ENCODE measurements around the gene SLC15A2. TPM values are rescaled to one million over a fixed set of nuclear protein-coding genes. Genes with fewer than 3 reads are reported as not detected.

The SLC15A2 gene
- total and polyA plus RNA-seq, 4 experiments from 2014 or later: 0.15 to 4.3 (median 1.3) TPM

- H3K4me3 Mint-ChIP-seq: no peak overlapping the region
- no peak overlapping the region for H3K27ac Mint-ChIP-seq
- no peaks in the 10 kb centered on the region for H3K4me1 Mint-ChIP-seq
- no peaks in the 10 kb centered on the region for H3K36me3 Mint-ChIP-seq
- peaks cover 0 to 12% (median 6%) of the 10 kb centered on the region in 8 donors for H3K9me3 Mint-ChIP-seq
- Histone ChIP-seq H3K4me1 (ENCODE audit: insufficient read depth, low read length) (no peaks in the 10 kb centered on the region), H3K27me3 (ENCODE audit: insufficient read depth, low read length) (no peaks in the 10 kb centered on the region), H3K36me3 (ENCODE audit: insufficient read depth, low read length) (no peaks in the 10 kb centered on the region), H3K27ac (ENCODE audit: low read depth, low read length) (no peak overlapping the region), H3K9me3 (ENCODE audit: control insufficient read depth in 1 of 2, low read length in 2 of 2) (no peaks in the 10 kb centered on the region), H3K4me3 (ENCODE audit: low read length in 2 of 2) (no peak overlapping the region)
- ChIA-PET CTCF (ENCODE audit: partially characterized antibody) (no interaction called here), POLR2A (ENCODE audit: partially characterized antibody) (no interaction called here)
- DNase-seq: no peak
- intact Hi-C loops (cut with micrococcal nuclease): no loop called here
- H3K27me3 Mint-ChIP-seq: peaks cover 3 to 7% of the 10 kb centered on the region in 2 donors
Measured at GRCh38 chr3:121970047-121970446, 75.8 kb downstream of the SLC15A2 start.

- Mint-ChIP-seq H3K9me3 (peaks cover 2 to 20% (median 10%) of the 10 kb centered on the region in 8 donors), H3K27me3 (peaks cover 0 to 2% of the 10 kb centered on the region in 2 donors), H3K4me3 (no peak overlapping the region), H3K4me1 (no peaks in the 10 kb centered on the region), H3K36me3 (no peaks in the 10 kb centered on the region), H3K27ac (no peak overlapping the region)
- H3K9me3 ChIP-seq (ENCODE audit: control insufficient read depth in 1 of 2, low read length in 2 of 2): no peaks in the 10 kb centered on the region
- H3K27me3 ChIP-seq (ENCODE audit: insufficient read depth, low read length): no peaks in the 10 kb centered on the region
- no peak for DNase-seq
- H3K36me3 ChIP-seq (ENCODE audit: insufficient read depth, low read length): no peaks in the 10 kb centered on the region
- POLR2A ChIA-PET (ENCODE audit: partially characterized antibody): no interaction called here
- intact Hi-C loops (cut with micrococcal nuclease): no loop called here
- no peak overlapping the region for H3K27ac ChIP-seq (ENCODE audit: low read depth, low read length)
- H3K4me3 ChIP-seq (ENCODE audit: low read length in 2 of 2): no peak overlapping the region
- CTCF ChIA-PET (ENCODE audit: partially characterized antibody): no interaction called here
- no peaks in the 10 kb centered on the region for H3K4me1 ChIP-seq (ENCODE audit: insufficient read depth, low read length)
Measured at GRCh38 chr3:121974601-121975111, 80.5 kb downstream of the SLC15A2 start.

DNA sequence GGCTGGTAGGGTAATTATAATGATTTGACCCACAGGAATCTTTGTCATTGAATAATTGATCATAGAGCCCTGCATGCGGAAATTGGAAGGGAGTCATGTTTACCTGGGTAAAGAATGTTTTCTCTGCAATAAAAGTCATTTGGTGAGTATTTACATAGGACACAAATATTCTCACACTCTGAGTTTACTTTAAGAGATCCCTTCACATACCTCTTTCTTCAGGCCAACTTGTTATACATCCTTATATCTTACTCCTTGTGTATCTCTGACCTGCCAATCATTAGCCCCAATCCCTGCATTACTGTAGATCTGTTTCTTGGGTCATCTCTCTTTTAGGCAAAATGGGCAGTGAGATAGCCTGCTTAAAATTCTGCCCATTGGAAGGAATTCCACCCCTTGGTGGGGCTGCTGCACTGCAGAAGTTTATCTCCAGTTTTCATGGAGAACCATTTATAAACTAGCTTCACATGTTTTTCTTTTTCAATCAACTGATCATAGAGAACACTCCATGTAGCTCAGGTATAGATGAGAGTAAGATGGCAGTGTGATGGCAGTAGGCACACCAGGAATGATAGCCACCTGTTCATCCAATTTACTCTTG lies 81.6 kb downstream of the SLC15A2 start:
- ChIA-PET CTCF (ENCODE audit: partially characterized antibody) (no interaction called here), POLR2A (ENCODE audit: partially characterized antibody) (no interaction called here)
- Mint-ChIP-seq H3K4me3 (no peak overlapping the region), H3K9me3 (peaks cover 2 to 20% (median 10%) of the 10 kb centered on the region in 8 donors), H3K27me3 (peaks cover 0 to 2% of the 10 kb centered on the region in 2 donors), H3K27ac (no peak overlapping the region), H3K4me1 (no peaks in the 10 kb centered on the region), H3K36me3 (no peaks in the 10 kb centered on the region)
- DNase-seq: no peak
- Histone ChIP-seq H3K27ac (ENCODE audit: low read depth, low read length) (no peak overlapping the region), H3K9me3 (ENCODE audit: control insufficient read depth in 1 of 2, low read length in 2 of 2) (no peaks in the 10 kb centered on the region), H3K4me3 (ENCODE audit: low read length in 2 of 2) (no peak overlapping the region), H3K36me3 (ENCODE audit: insufficient read depth, low read length) (no peaks in the 10 kb centered on the region), H3K4me1 (ENCODE audit: insufficient read depth, low read length) (no peaks in the 10 kb centered on the region), H3K27me3 (ENCODE audit: insufficient read depth, low read length) (no peaks in the 10 kb centered on the region)
- intact Hi-C loops (cut with micrococcal nuclease): no loop called here

DNA sequence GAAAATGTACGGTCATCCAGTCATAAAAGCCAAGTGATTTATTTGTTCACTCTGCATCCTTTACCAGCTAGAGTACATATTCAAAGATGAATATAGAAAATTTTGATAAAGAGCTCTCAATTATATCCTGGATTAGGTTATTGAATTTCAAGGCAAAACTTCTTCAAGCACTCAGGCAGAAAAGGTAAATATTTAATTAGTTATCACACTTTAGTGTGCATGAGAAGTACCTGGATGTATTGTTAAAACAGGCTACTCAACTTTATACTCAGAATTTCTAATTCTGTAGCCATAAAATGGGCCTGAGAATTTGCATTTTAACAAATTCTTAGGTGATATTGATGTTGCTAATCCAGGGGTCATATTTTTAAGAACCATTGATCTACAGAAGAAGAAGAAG lies 82.5 kb downstream of the SLC15A2 start:
- H3K9me3 Mint-ChIP-seq: peaks cover 2 to 20% (median 10%) of the 10 kb centered on the region in 8 donors
- ChIA-PET CTCF (ENCODE audit: partially characterized antibody) (no interaction called here), POLR2A (ENCODE audit: partially characterized antibody) (no interaction called here)

DNA sequence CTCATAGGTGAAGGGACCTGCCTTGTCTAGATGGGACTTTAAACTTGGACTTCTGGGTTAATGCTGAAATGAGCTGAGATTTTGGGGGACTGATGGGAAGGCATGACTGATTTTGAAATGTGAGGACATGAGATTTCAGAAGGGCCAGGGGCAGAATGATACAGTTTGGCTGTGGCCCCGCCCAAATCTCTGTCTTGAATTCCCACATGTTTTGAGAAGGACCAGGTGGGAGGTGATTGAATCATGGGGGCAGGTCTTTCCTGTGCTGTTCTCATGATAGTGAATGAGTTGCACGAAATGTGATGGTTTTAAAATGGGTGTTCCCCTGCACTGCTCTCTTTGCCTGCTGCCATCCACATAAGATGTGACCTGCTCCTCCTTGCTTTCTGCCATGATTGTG lies 85.0 kb downstream of the SLC15A2 start:
- ChIA-PET CTCF (ENCODE audit: partially characterized antibody) (no interaction called here), POLR2A (ENCODE audit: partially characterized antibody) (no interaction called here)
- H3K27ac Mint-ChIP-seq: no peak overlapping the region
- H3K9me3 Mint-ChIP-seq: peaks cover 2 to 33% (median 22%) of the 10 kb centered on the region in 8 donors
- H3K4me1 ChIP-seq (ENCODE audit: insufficient read depth, low read length): no peaks in the 10 kb centered on the region
- no peak overlapping the region for H3K27ac ChIP-seq (ENCODE audit: low read depth, low read length)
- no peaks in the 10 kb centered on the region for H3K4me1 Mint-ChIP-seq
- H3K4me3 Mint-ChIP-seq: no peak overlapping the region
- H3K9me3 ChIP-seq (ENCODE audit: control insufficient read depth in 1 of 2, low read length in 2 of 2): no peaks in the 10 kb centered on the region
- H3K4me3 ChIP-seq (ENCODE audit: low read length in 2 of 2): no peak overlapping the region
- no peak for DNase-seq
- H3K27me3 ChIP-seq (ENCODE audit: insufficient read depth, low read length): no peaks in the 10 kb centered on the region
- H3K36me3 ChIP-seq (ENCODE audit: insufficient read depth, low read length): no peaks in the 10 kb centered on the region
- H3K27me3 Mint-ChIP-seq: peaks cover 0 to 2% of the 10 kb centered on the region in 2 donors
- peaks cover 0 to 4% of the 10 kb centered on the region in 2 donors for H3K36me3 Mint-ChIP-seq
- intact Hi-C loops (cut with micrococcal nuclease): no loop called here

More for the DNA sequence above, 82.5 kb downstream of the SLC15A2 start:
- no peaks in the 10 kb centered on the region for H3K4me1 Mint-ChIP-seq
- no peaks in the 10 kb centered on the region for H3K27me3 ChIP-seq (ENCODE audit: insufficient read depth, low read length)
- no peak for DNase-seq
- H3K27ac ChIP-seq (ENCODE audit: low read depth, low read length): no peak overlapping the region
- no peaks in the 10 kb centered on the region for H3K36me3 Mint-ChIP-seq
- H3K4me3 ChIP-seq (ENCODE audit: low read length in 2 of 2): no peak overlapping the region
- no peaks in the 10 kb centered on the region for H3K9me3 ChIP-seq (ENCODE audit: control insufficient read depth in 1 of 2, low read length in 2 of 2)
- H3K4me3 Mint-ChIP-seq: no peak overlapping the region
- intact Hi-C loops (cut with micrococcal nuclease): no loop called here
- no peaks in the 10 kb centered on the region for H3K36me3 ChIP-seq (ENCODE audit: insufficient read depth, low read length)
- H3K27me3 Mint-ChIP-seq: peaks cover 0 to 2% of the 10 kb centered on the region in 2 donors
- H3K27ac Mint-ChIP-seq: no peak overlapping the region
- no peaks in the 10 kb centered on the region for H3K4me1 ChIP-seq (ENCODE audit: insufficient read depth, low read length)

- no peak for DNase-seq
- Histone ChIP-seq H3K9me3 (ENCODE audit: control insufficient read depth in 1 of 2, low read length in 2 of 2) (no peaks in the 10 kb centered on the region), H3K27ac (ENCODE audit: low read depth, low read length) (no peak overlapping the region), H3K27me3 (ENCODE audit: insufficient read depth, low read length) (no peaks in the 10 kb centered on the region), H3K4me3 (ENCODE audit: low read length in 2 of 2) (no peak overlapping the region), H3K36me3 (ENCODE audit: insufficient read depth, low read length) (no peaks in the 10 kb centered on the region), H3K4me1 (ENCODE audit: insufficient read depth, low read length) (no peaks in the 10 kb centered on the region)
- Mint-ChIP-seq H3K27ac (no peak overlapping the region), H3K9me3 (peaks cover 2 to 33% (median 23%) of the 10 kb centered on the region in 8 donors), H3K4me1 (no peaks in the 10 kb centered on the region), H3K36me3 (peaks cover 0 to 6% of the 10 kb centered on the region in 2 donors), H3K4me3 (no peak overlapping the region), H3K27me3 (peaks cover 0 to 2% of the 10 kb centered on the region in 2 donors)
- CTCF ChIA-PET (ENCODE audit: partially characterized antibody): no interaction called here
- intact Hi-C loops (cut with micrococcal nuclease): no loop called here
- POLR2A ChIA-PET (ENCODE audit: partially characterized antibody): no interaction called here
Measured at GRCh38 chr3:121979734-121980449, 85.7 kb downstream of the SLC15A2 start.

DNA sequence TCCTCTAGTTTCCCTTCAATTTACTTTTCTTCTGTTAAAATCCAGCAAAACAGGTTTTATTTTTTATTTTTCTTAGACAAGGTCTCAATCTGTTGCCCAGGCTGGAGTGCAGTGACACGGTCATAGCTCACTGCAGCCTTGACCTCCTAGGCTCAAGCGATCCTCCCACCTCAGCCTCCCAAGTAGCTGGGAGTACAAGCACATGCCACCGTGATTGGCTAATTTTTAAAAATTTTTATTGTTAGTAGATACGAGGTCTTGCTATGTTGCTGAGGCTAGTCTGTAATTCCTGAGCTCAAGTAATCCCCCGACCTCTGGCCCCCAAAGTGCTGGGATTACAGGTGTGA lies 86.2 kb downstream of the SLC15A2 start:
- CTCF ChIA-PET (ENCODE audit: partially characterized antibody): no interaction called here
- H3K4me3 Mint-ChIP-seq: no peak overlapping the region

More for the DNA sequence above, 86.2 kb downstream of the SLC15A2 start:
- Histone ChIP-seq H3K27me3 (ENCODE audit: insufficient read depth, low read length) (no peaks in the 10 kb centered on the region), H3K4me1 (ENCODE audit: insufficient read depth, low read length) (no peaks in the 10 kb centered on the region), H3K27ac (ENCODE audit: low read depth, low read length) (no peak overlapping the region), H3K36me3 (ENCODE audit: insufficient read depth, low read length) (no peaks in the 10 kb centered on the region), H3K9me3 (ENCODE audit: control insufficient read depth in 1 of 2, low read length in 2 of 2) (no peaks in the 10 kb centered on the region), H3K4me3 (ENCODE audit: low read length in 2 of 2) (no peak overlapping the region)
- Mint-ChIP-seq H3K27ac (no peak overlapping the region), H3K36me3 (peaks cover 0 to 6% of the 10 kb centered on the region in 2 donors), H3K9me3 (peaks cover 2 to 35% (median 23%) of the 10 kb centered on the region in 8 donors), H3K4me1 (no peaks in the 10 kb centered on the region), H3K27me3 (peaks cover 0 to 2% of the 10 kb centered on the region in 2 donors)
- POLR2A ChIA-PET (ENCODE audit: partially characterized antibody): no interaction called here
- DNase-seq: no peak
- intact Hi-C loops (cut with micrococcal nuclease): no loop called here
